Neural progenitor cell (in vitro differentiated cells): ENCODE results near the gene CCDC66.

Experiments
- CTCF ChIP-seq: fragments of 200-600 bp; sonication (generic); IDR thresholded peaks from 2 replicates; pipeline ENCODE4 v1.5.1; 2017; ENCODE audit warnings: antibody characterized with exemption, mild to moderate bottlenecking
- EZH2 ChIP-seq: fragments of 200-600 bp; sonication (generic); IDR thresholded peaks from 2 replicates; pipeline ENCODE4 v1.6.1; 2017; ENCODE audit warnings: antibody characterized with exemption, mild to moderate bottlenecking, moderate library complexity

- TF ChIP-seq CTCF (no peak), EZH2 (no peak)
These were observed 76.9 kb downstream of the CCDC66 start for GRCh38 chr3:56633602-56634535.
